Mesothelial cell of epicardium (in vitro differentiated cells): ENCODE measurements around the gene DYNLT2. TPM values are rescaled to one million over a fixed set of nuclear protein-coding genes. Genes with fewer than 3 reads are reported as not detected.
"Not testable (repeated sequence)": the region's sequence is repeated elsewhere in the genome, so short reads cannot be mapped to it uniquely, and the experiment has no call there.

Experiments
- DNase-seq, 2 experiments: peaks; one replicate each; pipeline ENCODE4 v3.0.0; 2021; ENCODE audit warnings: low spot score in 2 of 2; ENCODE audit not compliant: unreplicated experiment in 2 of 2
- H3K27ac Mint-ChIP-seq: 2 replicates; pipeline ENCODE4 v1.8.0; 2021; ENCODE audit warnings: mixed read lengths
- H3K27me3 Mint-ChIP-seq: 2 replicates; pipeline ENCODE4 v1.8.0; 2021; ENCODE audit warnings: low read depth, mixed read lengths
- H3K36me3 Mint-ChIP-seq: 2 replicates; pipeline ENCODE4 v1.8.0; 2021; ENCODE audit warnings: mixed read lengths
- H3K4me1 Mint-ChIP-seq: 2 replicates; pipeline ENCODE4 v1.8.0; 2021; ENCODE audit warnings: mixed read lengths
- H3K4me3 Mint-ChIP-seq: 2 replicates; pipeline ENCODE4 v1.8.0; 2021; ENCODE audit warnings: mild to moderate bottlenecking, moderate library complexity, mixed read lengths
- H3K9me3 Mint-ChIP-seq: 2 replicates; pipeline ENCODE4 v1.8.0; 2021; ENCODE audit warnings: mixed read lengths
- CTCF ChIP-seq: fragments of 200-600 bp; sonication (generic); IDR thresholded peaks from one replicate; pipeline ENCODE4 v1.5.0; 2021; ENCODE audit warnings: antibody characterized with exemption; ENCODE audit not compliant: unreplicated experiment
- total RNA-seq: library from RNA; stranded (reverse); gene quantifications from 3 replicates; pipeline ENCODE4 v1.2.1, GENCODE V29; 2021

DYNLT2 gene
- total RNA-seq, 1 donor from 2014 or later, result 2.7 TPM

- no peak for TF ChIP-seq CTCF
- Mint-ChIP-seq H3K4me1 (peaks cover 37% of the 10 kb centered on the region), H3K27me3 (no peaks in the 10 kb centered on the region), H3K9me3 (no peaks in the 10 kb centered on the region), H3K27ac (peak within 1 kb of the TSS; percentile 92), H3K36me3 (peaks cover 11% of the 10 kb centered on the region), H3K4me3 (peak within 1 kb of the TSS; percentile 90)
- peak; percentile 87 to 92 for DNase-seq
Observed at GRCh38 chr6:169701954-169702839, 49.2 kb downstream of the DYNLT2 start, which contains the start of the genes C6orf120 and WDR27. TSS of gene C6orf120 (plus strand) at chr6:169702126. CDS start at chr6:169702460, 334 bp downstream. TSS of gene WDR27 (minus strand) at chr6:169702029. CDS start at chr6:169689005, 13,024 bp downstream.

DNA sequence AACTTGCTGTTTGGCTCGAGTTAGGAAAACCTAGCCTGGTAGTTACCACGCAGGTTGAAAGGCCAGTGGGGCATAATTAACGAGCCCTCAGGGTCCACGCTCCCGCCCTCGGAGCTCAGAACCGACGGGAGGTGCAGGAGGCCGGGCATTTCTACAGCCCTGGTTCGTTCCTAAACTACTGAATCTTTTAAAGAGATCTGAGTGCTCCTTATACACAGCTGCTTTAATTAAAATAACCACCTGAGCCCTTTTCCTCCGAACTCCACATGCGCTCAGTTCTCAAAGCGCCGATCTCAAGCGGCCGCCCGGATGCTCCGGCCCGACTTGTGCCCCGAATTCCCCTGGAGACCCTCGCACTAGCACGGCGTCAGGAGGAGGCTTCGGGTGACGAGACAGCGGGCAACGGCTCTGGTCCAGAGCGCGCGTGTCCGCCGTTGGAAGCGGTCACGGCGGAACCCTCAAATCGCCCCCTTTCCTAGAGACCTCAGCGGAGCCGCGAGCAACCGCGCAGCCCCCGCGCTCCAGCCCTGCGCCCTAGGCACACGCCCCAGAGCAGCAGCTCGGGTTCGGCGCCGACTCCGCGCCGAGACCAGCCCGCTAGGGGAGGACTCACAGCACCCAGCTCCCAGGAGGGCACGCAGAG lies 49.9 kb downstream of the DYNLT2 start:
- no peak for TF ChIP-seq CTCF
- Mint-ChIP-seq H3K9me3 (peaks cover under 1% of the 10 kb centered on the region), H3K4me3 (peak overlapping the region; percentile 90), H3K27ac (peak overlapping the region; percentile 92), H3K27me3 (no peaks in the 10 kb centered on the region), H3K4me1 (peaks cover 37% of the 10 kb centered on the region), H3K36me3 (peaks cover 9% of the 10 kb centered on the region)
- DNase-seq, result no peak

DNA sequence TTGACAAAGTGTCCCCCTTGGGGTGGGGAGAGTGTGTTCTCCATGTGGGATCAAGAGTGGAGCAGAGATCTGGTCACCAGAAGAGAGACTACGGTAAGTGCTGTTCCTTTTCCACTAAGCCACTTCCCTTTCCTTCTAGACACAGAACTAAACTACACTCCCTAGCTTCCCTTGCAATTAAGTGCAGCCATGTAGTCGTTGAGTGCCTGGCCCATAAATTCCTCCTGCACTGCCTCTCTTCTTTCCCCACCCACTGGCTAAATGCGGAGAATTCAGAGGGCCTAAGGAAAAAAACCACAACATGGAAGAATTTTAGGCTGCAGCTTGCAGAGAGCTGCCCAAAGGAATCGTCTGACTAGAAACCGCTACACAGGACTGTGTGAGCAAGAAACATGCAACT lies 51.1 kb downstream of the DYNLT2 start:
- peaks cover 6% of the 10 kb centered on the region for H3K9me3 Mint-ChIP-seq
- TF ChIP-seq CTCF, result no peak
- H3K4me1 Mint-ChIP-seq, result peaks cover 37% of the 10 kb centered on the region
- no peaks in the 10 kb centered on the region for H3K27me3 Mint-ChIP-seq
- H3K4me3 Mint-ChIP-seq, result peak overlapping the region; percentile 90
- H3K36me3 Mint-ChIP-seq, result peaks cover 18% of the 10 kb centered on the region
- peak overlapping the region; percentile 82 for H3K27ac Mint-ChIP-seq
- no peak for DNase-seq

DNA sequence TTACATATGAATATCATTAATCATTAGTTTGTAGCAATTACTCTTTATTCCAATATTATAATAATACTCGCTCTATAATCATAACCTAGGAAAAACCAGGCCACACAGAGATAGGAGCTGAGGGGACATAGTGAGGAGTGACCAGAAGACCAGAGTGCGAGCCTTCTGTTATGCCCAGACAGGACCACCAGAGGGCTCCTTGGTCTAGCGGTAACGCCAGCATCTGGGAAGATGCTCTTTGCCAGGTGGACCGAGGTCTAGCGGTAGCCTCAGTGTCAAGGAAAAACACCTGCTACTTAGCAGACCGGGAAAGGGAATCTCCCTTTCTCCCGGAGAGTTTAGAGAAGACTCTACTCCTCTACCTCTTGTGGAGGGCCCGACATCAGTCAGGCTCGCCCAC lies 54.3 kb downstream of the DYNLT2 start:
- not testable (repeated sequence) for DNase-seq, H3K27ac Mint-ChIP-seq, H3K4me3 Mint-ChIP-seq, H3K27me3 Mint-ChIP-seq
- Mint-ChIP-seq H3K4me1 (peaks cover 16% of the 10 kb centered on the region), H3K9me3 (peaks cover 18% of the 10 kb centered on the region), H3K36me3 (peaks cover 39% of the 10 kb centered on the region)

- Mint-ChIP-seq H3K27ac (no peak overlapping the region), H3K4me3 (no peak overlapping the region), H3K9me3 (peaks cover 28% of the 10 kb centered on the region), H3K27me3 (no peaks in the 10 kb centered on the region), H3K4me1 (peaks cover 6% of the 10 kb centered on the region), H3K36me3 (peaks cover 53% of the 10 kb centered on the region)
- no peak for DNase-seq
- no peak for TF ChIP-seq CTCF
Observed at GRCh38 chr6:169695131-169695530, 56.2 kb downstream of the DYNLT2 start.

DNA sequence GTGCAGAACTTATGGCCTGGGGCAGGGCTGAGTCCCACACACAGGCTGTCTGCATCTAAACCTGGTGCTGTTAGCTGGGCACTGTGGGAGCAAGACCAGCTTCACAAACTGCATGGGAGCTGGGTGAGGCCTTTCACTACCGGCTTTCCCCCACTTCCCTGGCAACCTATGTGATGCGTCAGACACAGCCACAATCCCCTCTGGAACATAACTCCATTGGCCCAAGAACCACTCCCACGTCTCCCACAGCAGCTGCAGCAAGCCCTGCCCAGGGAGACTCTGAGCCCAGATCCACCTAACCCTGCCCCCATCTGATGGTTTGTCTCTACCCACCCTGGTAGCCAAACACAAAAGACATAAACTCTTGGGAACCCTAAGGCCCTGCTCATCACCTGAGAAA lies 58.9 kb downstream of the DYNLT2 start:
- Mint-ChIP-seq H3K36me3 (peaks cover 66% of the 10 kb centered on the region), H3K4me3 (no peak overlapping the region)
- no peak for DNase-seq

More for the DNA sequence above, 58.9 kb downstream of the DYNLT2 start:
- TF ChIP-seq CTCF, result no peak
- Mint-ChIP-seq H3K9me3 (peaks cover 48% of the 10 kb centered on the region), H3K27me3 (no peaks in the 10 kb centered on the region), H3K27ac (no peak overlapping the region), H3K4me1 (no peaks in the 10 kb centered on the region)
